Measurements from ENCODE around the gene TRIM73. TPM values are rescaled to one million over a fixed set of nuclear protein-coding genes. Genes with fewer than 3 reads are reported as not detected.
"Not testable (repeated sequence)": the region's sequence is repeated elsewhere in the genome, so short reads cannot be mapped to it uniquely, and the experiment has no call there.

TRIM73 gene
- total RNA-seq, 2 donors from 2014 or later: 4.1 to 7.1 TPM

DNA sequence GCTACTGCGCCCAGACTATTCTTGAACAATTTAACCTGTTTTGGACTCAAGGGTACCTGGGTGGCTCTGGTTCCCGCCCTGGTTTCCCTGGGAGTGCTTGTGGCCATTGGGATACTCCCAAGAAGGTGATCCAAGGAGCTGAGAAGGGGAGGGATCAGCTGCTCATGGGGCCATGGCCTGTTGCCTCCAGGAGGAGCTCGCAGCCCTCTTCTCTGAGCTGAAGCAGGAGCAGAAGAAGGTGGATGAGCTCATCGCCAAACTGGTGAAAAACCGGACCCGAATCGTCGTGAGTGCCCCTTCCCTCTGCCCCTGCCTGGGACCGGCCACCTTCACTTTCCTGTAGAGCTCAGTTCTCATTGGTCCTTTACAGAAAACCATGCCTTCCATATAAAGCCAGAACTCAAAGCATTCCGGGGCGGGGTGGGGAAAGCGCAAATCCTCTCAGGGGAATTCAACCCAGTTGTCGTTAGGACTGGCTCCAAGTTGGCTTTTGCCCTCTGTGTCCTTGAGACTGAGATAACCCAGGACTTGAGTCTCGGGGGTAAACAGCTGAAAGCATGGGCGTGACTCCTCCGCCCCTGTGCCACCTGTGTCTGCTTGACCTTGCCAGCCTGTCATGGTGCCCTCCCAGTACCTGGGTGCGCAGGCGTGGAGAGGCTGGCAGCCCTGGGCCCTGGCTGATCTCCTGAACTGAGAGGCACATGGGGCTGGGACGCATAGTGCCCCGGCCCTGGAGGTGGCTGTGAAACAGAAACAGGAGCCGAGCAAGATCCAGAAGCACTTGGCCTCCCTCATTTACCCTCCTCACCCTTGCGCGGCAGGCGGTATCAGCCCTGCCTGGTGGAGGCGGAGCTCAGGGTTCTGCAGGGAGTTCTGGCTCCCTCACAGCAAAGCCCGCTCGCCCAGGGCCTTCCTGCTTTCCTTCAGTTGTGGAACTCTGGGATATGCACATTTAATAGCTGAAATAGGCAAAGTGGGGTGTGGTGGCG lies 8.3 kb downstream of the TRIM73 start:
- H3K27ac ChIP-seq; H3K4me3 ChIP-seq; intact Hi-C loops (cut with DNase I); H3K9me3 ChIP-seq; H3K36me3 ChIP-seq; H3K27me3 ChIP-seq (replicated peaks; ENCODE audit: insufficient read depth); H3K4me1 ChIP-seq (replicated peaks); DNase-seq (ENCODE audit: low spot score): not testable (repeated sequence)
- WGBS: no CpG with 5 or more reads among the region's 28 CpGs

DNA sequence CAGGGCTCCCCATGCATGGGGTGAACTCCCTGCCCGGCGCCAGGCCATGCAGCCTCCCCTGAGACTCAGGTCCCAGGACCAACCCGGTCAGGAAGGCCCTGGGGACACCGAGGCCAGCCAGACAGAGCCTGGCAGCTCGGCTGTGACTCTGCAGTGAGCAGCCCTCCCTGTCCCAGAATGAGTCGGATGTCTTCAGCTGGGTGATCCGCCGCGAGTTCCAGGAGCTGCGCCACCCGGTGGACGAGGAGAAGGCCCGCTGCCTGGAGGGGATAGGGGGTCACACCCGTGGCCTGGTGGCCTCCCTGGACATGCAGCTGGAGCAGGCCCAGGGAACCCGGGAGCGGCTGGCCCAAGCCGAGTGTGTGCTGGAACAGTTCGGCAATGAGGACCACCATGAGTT lies 9.2 kb downstream of the TRIM73 start:
- H3K27me3 ChIP-seq (replicated peaks; ENCODE audit: insufficient read depth); intact Hi-C loops (cut with DNase I); H3K36me3 ChIP-seq; DNase-seq (ENCODE audit: low spot score); H3K27ac ChIP-seq; H3K4me1 ChIP-seq (replicated peaks); H3K4me3 ChIP-seq; H3K9me3 ChIP-seq: not testable (repeated sequence)
- 71% methylated on average over 4 of the region's 18 CpGs for WGBS

DNA sequence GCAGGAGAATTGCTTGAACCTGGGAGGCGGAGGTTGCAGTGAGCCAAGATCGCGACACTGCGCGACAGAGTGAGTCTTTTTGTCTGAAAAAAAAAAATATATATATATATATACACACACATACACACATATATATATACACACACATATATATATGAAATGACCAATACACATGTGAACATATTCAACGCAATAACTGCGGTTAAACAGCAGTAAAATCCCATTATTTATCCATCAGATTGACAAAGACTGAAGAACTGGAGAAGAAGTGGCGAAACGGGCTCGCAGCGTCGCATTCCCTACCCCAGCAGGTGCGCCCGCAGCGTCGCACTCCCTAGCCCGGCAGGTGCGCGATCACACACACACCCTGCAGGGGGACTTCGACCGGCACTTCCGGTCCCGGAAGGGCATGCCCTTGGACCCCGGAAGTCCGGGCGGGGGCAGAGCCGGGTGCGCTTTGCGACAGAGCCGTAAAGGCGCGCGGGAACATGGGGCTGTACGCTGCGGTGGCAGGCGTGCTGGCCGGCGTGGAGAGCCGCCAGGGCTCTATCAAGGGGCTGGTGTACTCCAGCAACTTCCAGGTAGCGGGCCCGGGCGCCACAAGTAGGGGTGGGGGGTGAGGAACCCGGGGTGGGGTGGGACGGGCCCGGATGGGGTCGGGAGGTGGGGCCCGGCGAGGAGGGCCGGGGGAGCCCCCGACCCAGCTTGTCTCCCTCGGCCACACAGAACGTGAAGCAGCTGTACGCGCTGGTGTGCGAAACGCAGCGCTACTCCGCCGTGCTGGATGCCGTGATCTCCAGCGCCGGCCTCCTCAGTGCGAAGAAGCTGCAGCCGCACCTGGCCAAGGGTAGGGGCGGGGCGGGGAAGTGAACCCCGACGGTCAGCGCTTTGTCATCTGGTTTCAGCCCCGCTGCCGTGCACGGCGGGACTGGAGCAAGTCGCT lies 14.7 kb downstream of the TRIM73 start:
- H3K9me3 ChIP-seq; H3K36me3 ChIP-seq; H3K27ac ChIP-seq; DNase-seq (ENCODE audit: low spot score); H3K27me3 ChIP-seq (replicated peaks; ENCODE audit: insufficient read depth); H3K4me1 ChIP-seq (replicated peaks); intact Hi-C loops (cut with DNase I): not testable (repeated sequence)
- WGBS: 54% methylated on average over 6 of the region's 74 CpGs
- peak overlapping the region; percentile 21 to 30 for H3K4me3 ChIP-seq

DNA sequence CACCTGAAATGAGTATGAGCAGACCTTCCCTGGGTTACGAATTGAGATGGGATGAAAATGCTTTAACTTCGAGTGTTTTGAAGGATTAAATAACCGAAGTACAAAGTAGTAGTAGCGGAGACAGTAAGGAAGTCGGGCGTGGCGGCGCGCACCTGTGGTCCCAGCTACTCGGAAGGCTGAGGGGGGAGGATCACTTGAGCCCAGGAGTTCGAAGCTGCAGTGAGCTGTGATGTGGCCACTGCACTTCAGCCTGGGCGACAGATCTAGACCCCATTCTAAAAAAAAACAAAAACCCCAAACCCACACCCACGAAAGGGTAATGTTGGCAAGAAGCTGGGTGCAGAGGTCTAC lies 15.4 kb downstream of the TRIM73 start:
- intact Hi-C loops (cut with DNase I); H3K27ac ChIP-seq; H3K27me3 ChIP-seq (replicated peaks; ENCODE audit: insufficient read depth); DNase-seq (ENCODE audit: low spot score); H3K9me3 ChIP-seq; H3K36me3 ChIP-seq; H3K4me3 ChIP-seq; H3K4me1 ChIP-seq (replicated peaks): not testable (repeated sequence)
- no CpG with 5 or more reads among the region's 13 CpGs for WGBS

DNA sequence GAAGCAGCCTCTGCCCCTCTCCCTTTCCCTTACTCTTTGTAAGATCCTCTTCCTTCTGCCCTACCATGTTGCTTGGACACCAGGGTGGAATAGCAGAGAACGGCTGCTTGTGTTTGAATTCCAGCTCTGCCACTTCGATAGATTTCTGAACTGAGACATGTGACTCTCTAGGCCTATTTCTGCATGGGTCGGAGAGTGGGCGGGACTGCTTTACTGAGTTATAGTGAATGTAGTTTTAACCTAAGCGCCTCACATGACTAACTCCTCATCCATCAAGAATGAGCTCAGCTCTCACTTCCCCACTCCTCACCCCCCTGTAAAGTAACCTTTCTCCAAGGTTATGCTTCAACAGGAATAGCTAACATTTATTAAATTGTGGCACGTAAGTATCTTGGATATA lies 18.8 kb downstream of the TRIM73 start:
- H3K27me3 ChIP-seq (replicated peaks; ENCODE audit: insufficient read depth); H3K4me3 ChIP-seq; H3K9me3 ChIP-seq; H3K36me3 ChIP-seq; intact Hi-C loops (cut with DNase I); H3K27ac ChIP-seq; H3K4me1 ChIP-seq (replicated peaks); DNase-seq (ENCODE audit: low spot score): not testable (repeated sequence)
- 79% methylated on average over 5 of the region's 6 CpGs for WGBS

DNA sequence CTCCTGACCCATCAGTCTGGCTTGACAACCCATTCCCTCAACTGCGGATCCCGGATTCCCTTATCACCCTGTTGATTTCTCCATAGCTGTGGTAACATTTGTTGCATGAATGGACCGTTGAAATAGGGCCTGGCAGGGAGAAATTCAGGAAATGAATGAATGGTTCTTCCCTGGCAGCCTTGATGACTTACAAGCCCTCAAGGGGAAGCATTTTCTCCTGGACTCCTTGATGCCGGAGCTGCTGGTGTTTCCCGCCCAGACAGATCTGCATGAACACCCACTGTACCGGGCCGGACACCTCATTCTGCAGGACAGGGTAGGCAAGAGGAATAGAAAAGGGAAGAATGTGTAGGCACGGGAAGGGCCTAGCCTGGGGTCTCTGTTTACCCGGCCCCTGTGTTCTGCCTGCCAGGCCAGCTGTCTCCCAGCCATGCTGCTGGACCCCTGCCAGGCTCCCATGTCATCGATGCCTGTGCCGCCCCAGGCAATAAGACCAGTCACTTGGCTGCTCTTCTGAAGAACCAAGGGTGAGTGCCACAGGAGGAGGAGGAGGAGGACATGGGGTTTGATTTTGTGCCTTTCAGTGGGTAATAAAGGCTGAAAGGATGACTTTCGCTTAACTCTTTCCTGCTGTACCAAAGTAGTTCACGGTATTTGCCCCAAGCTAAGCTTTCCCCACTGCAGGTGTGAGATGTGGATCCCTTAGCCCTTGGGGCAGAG lies 19.4 kb downstream of the TRIM73 start:
- DNase-seq (ENCODE audit: low spot score); intact Hi-C loops (cut with DNase I); H3K4me1 ChIP-seq (replicated peaks); H3K36me3 ChIP-seq; H3K4me3 ChIP-seq; H3K9me3 ChIP-seq; H3K27ac ChIP-seq; H3K27me3 ChIP-seq (replicated peaks; ENCODE audit: insufficient read depth): not testable (repeated sequence)
- 50% methylated on average over 11 of the region's 13 CpGs for WGBS

DNA sequence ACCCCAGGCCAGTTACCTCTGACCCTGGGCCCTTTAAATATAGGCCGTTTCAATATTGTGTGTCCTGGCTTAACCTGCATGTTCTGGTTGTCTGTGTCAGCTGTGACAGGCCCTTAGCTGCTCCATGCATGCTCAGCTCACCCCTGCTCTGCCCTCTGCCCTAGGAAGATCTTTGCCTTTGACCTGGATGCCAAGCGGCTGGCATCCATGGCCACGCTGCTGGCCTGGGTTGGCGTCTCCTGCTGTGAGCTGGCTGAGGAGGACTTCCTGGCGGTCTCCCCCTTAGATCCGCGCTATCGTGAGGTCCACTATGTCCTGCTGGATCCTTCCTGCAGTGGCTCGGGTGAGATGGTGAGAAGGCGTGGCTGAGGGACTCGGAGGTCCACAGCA lies 20.0 kb downstream of the TRIM73 start:
- intact Hi-C loops (cut with DNase I); H3K4me1 ChIP-seq (replicated peaks); H3K36me3 ChIP-seq; H3K27ac ChIP-seq; H3K9me3 ChIP-seq; DNase-seq (ENCODE audit: low spot score); H3K27me3 ChIP-seq (replicated peaks; ENCODE audit: insufficient read depth); H3K4me3 ChIP-seq: not testable (repeated sequence)
- WGBS: 80% methylated on average over 11 of the region's 11 CpGs

DNA sequence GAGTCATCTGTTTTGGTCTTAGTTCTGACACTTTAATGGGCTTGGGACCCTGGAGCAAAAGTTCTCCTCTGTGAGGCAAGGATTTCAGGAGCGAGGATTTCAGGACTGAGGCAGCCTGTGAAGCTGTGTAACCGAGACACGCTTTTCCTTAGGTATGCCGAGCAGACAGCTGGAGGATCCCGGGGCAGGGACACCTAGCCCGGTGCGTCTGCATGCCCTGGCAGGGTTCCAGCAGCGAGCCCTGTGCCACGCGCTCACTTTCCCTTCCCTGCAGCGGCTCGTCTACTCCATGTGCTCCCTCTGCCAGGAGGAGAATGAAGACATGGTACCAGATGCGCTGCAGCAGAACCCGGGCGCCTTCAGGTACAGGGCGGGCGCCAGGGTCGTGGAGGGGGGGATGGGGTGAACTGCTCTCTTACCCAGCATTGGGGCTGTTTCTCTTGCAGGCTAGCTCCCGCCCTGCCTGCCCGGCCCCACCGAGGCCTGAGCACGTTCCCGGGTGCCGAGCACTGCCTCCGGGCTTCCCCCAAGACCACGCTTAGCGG lies 20.5 kb downstream of the TRIM73 start:
- intact Hi-C loops (cut with DNase I); H3K36me3 ChIP-seq; DNase-seq (ENCODE audit: low spot score); H3K27me3 ChIP-seq (replicated peaks; ENCODE audit: insufficient read depth); H3K9me3 ChIP-seq; H3K27ac ChIP-seq; H3K4me1 ChIP-seq (replicated peaks); H3K4me3 ChIP-seq: not testable (repeated sequence)
- WGBS: 60% methylated on average over 20 of the region's 27 CpGs

DNA sequence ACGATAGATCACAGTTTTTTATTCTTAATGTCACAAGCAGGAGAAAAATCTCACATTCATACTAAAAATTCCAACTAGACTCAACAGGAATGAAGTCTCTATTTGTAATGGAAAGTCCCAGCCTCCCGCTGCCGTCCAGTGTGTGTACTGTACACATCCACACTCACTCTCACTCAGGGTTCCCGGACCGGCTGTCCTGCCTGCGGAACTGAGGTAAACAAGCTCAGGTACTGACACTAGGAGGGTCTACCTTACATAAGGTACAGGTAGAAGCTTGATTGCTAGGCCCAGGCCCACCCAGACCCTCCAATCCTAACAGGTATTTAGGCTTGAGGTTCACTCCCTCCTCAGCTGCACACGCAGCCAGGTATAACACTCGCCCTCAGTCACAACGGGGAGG lies 21.4 kb downstream of the TRIM73 start:
- DNase-seq (ENCODE audit: low spot score); H3K9me3 ChIP-seq; H3K4me1 ChIP-seq (replicated peaks); H3K27ac ChIP-seq; H3K36me3 ChIP-seq; intact Hi-C loops (cut with DNase I); H3K4me3 ChIP-seq; H3K27me3 ChIP-seq (replicated peaks; ENCODE audit: insufficient read depth): not testable (repeated sequence)
- 91% methylated on average over 8 of the region's 9 CpGs for WGBS
